CD4-positive, alpha-beta T cell (primary cell): ENCODE data around the gene ATP1A2. TPM values are rescaled to one million over a fixed set of nuclear protein-coding genes. Genes with fewer than 3 reads are reported as not detected.

Source experiments
- ATAC-seq: fragments of 200-7000 bp; cut with Tn5 transposase; one replicate; pipeline ENCODE4 v1.10.0; 2022; ENCODE audit warnings: mild to moderate bottlenecking; ENCODE audit not compliant: poor library complexity
- CTCF ChIA-PET: fragments of 350-600 bp; sonication (Branson Sonifier 250); formaldehyde crosslinking; loops from one replicate; lab custom pipeline; 2021; ENCODE audit warnings: antibody characterized with exemption, inconsistent platforms; lab: Charles Lee
- POLR2A ChIA-PET: fragments of 350-600 bp; sonication (Branson Sonifier 250); formaldehyde crosslinking; loops from one replicate; lab custom pipeline; 2021; ENCODE audit warnings: antibody characterized with exemption, inconsistent platforms; lab: Charles Lee
- DNase-seq, 14 experiments: peaks; one replicate each; pipeline ENCODE4 v3.0.0-alpha.2; 2013 to 2020; ENCODE audit warnings: mixed read lengths in 2 of 14
- H3K27ac ChIP-seq, 2 donors: one replicate each; pipeline versions ENCODE4 v1.5.1 to v1.7.0; 2013; ENCODE audit warnings: low read length in 2 of 2, low read depth in 1 of 2, mild to moderate bottlenecking in 1 of 2
- H3K27me3 ChIP-seq, 2 experiments: 1 replicate in 1 of 2; 2 replicates in 1 of 2; pipeline versions ENCODE4 v1.6.1 to v1.7.0; 2013; ENCODE audit warnings: low read length in 2 of 2, control low read depth in 1 of 2, mild to moderate bottlenecking in 1 of 2, moderate library complexity in 1 of 2; ENCODE audit not compliant: insufficient read depth in 2 of 2, control insufficient read depth in 1 of 2
- H3K36me3 ChIP-seq: one replicate; pipeline ENCODE4 v1.6.1; 2013; ENCODE audit warnings: low read length, control low read depth; ENCODE audit not compliant: insufficient read depth
- H3K4me1 ChIP-seq: one replicate; pipeline ENCODE4 v1.6.1; 2013; ENCODE audit warnings: low read length, control low read depth; ENCODE audit not compliant: insufficient read depth
- H3K4me3 ChIP-seq: one replicate; pipeline ENCODE4 v1.5.1; 2013; ENCODE audit warnings: mild to moderate bottlenecking, low read length, moderate library complexity
- H3K9me3 ChIP-seq, 2 experiments: 1 replicate in 1 of 2; 2 replicates in 1 of 2; pipeline versions ENCODE4 v1.6.1 to v1.7.0; 2013; ENCODE audit warnings: low read length in 2 of 2, mild to moderate bottlenecking in 2 of 2, control low read depth in 1 of 2, moderate library complexity in 1 of 2; ENCODE audit not compliant: control insufficient read depth in 1 of 2, insufficient read depth in 1 of 2
- H3K27ac Mint-ChIP-seq: one replicate; pipeline ENCODE4 v1.8.0; 2020; ENCODE audit warnings: mixed read lengths
- H3K27me3 Mint-ChIP-seq: one replicate; pipeline ENCODE4 v1.8.0; 2021; ENCODE audit warnings: mixed read lengths
- H3K36me3 Mint-ChIP-seq: one replicate; pipeline ENCODE4 v1.8.0; 2021; ENCODE audit warnings: low read depth, mixed read lengths
- H3K4me1 Mint-ChIP-seq: one replicate; pipeline ENCODE4 v1.8.0; 2021; ENCODE audit warnings: low read depth, mixed read lengths
- H3K4me3 Mint-ChIP-seq: one replicate; pipeline ENCODE4 v1.8.0; 2020; ENCODE audit warnings: mild to moderate bottlenecking, mixed read lengths
- H3K9me3 Mint-ChIP-seq: one replicate; pipeline ENCODE4 v1.8.0; 2020; ENCODE audit warnings: mixed read lengths
- intact Hi-C, 2 experiments: fragments of 100-400 bp; cut with DNase I in 1 of 2; cut with micrococcal nuclease in 1 of 2; formaldehyde crosslinking; loops; one replicate each; pipeline versions ENCODE4 v1.15.1 to v1.9.0; 2023 to 2025; cut with DNase I, micrococcal nuclease
- total RNA-seq, 174 experiments: library from RNA in 2 of 174; stranded (reverse) in 2 of 174; gene quantifications; one replicate each; pipeline ENCODE4 v1.2.3 and lab custom pipeline; 2021 to 2026
- TF ChIP-seq, protein P1 (sequence below): fragments of 200-600 bp; IDR thresholded peaks from one replicate; pipeline ENCODE4 v1.8.0; 2022; ENCODE audit warnings: antibody characterized with exemption, mild to moderate bottlenecking

The ATP1A2 gene
- total RNA-seq, 2 experiments from 2014 or later: not detected

- Histone ChIP-seq H3K36me3 (no peaks in the 10 kb centered on the region), H3K4me3 (no peak overlapping the region), H3K27ac (no peak overlapping the region), H3K27me3 (peaks cover 0 to 3% of the 10 kb centered on the region in 2 experiments), H3K9me3 (no peaks in the 10 kb centered on the region), H3K4me1 (peaks cover 4% of the 10 kb centered on the region)
- Mint-ChIP-seq H3K4me3 (no peak overlapping the region), H3K27ac (no peak overlapping the region), H3K4me1 (peaks cover 10% of the 10 kb centered on the region), H3K27me3 (peaks cover 26% of the 10 kb centered on the region), H3K9me3 (no peaks in the 10 kb centered on the region), H3K36me3 (no peaks in the 10 kb centered on the region)
- no peak for ATAC-seq
- no peak for DNase-seq
- ChIA-PET CTCF (no interaction called here), POLR2A (no interaction called here)
- TF ChIP-seq, protein P1, sequence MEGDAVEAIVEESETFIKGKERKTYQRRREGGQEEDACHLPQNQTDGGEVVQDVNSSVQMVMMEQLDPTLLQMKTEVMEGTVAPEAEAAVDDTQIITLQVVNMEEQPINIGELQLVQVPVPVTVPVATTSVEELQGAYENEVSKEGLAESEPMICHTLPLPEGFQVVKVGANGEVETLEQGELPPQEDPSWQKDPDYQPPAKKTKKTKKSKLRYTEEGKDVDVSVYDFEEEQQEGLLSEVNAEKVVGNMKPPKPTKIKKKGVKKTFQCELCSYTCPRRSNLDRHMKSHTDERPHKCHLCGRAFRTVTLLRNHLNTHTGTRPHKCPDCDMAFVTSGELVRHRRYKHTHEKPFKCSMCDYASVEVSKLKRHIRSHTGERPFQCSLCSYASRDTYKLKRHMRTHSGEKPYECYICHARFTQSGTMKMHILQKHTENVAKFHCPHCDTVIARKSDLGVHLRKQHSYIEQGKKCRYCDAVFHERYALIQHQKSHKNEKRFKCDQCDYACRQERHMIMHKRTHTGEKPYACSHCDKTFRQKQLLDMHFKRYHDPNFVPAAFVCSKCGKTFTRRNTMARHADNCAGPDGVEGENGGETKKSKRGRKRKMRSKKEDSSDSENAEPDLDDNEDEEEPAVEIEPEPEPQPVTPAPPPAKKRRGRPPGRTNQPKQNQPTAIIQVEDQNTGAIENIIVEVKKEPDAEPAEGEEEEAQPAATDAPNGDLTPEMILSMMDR: no peak
- intact Hi-C loops: no loop called here
Observed at GRCh38 chr1:160166166-160166868, 50.8 kb downstream of the ATP1A2 start.

- Mint-ChIP-seq H3K36me3 (no peaks in the 10 kb centered on the region), H3K4me1 (peaks cover 10% of the 10 kb centered on the region), H3K4me3 (no peak overlapping the region), H3K27me3 (peaks cover 26% of the 10 kb centered on the region), H3K9me3 (no peaks in the 10 kb centered on the region), H3K27ac (no peak overlapping the region)
- Histone ChIP-seq H3K27ac (no peak overlapping the region), H3K4me1 (peaks cover 4% of the 10 kb centered on the region), H3K27me3 (peaks cover 0 to 3% of the 10 kb centered on the region in 2 experiments), H3K9me3 (no peaks in the 10 kb centered on the region), H3K4me3 (no peak overlapping the region), H3K36me3 (no peaks in the 10 kb centered on the region)
- ChIA-PET POLR2A (no interaction called here), CTCF (no interaction called here)
- intact Hi-C loops: no loop called here
- ATAC-seq (no peak), DNase-seq (no peak)
- TF ChIP-seq, protein P1: no peak
Observed at GRCh38 chr1:160167056-160167455, 51.5 kb downstream of the ATP1A2 start.

- intact Hi-C loops: no loop called here
- DNase-seq: no peak
- H3K36me3 ChIP-seq: no peaks in the 10 kb centered on the region
- no peaks in the 10 kb centered on the region for H3K9me3 Mint-ChIP-seq
- no peaks in the 10 kb centered on the region for H3K36me3 Mint-ChIP-seq
- H3K27ac Mint-ChIP-seq: no peak overlapping the region
- peaks cover 0 to 3% of the 10 kb centered on the region in 2 experiments for H3K27me3 ChIP-seq
- peaks cover 10% of the 10 kb centered on the region for H3K4me1 Mint-ChIP-seq
- TF ChIP-seq, protein P1: no peak
- H3K27ac ChIP-seq: no peak overlapping the region
- peaks cover 4% of the 10 kb centered on the region for H3K4me1 ChIP-seq
- H3K4me3 ChIP-seq: no peak overlapping the region
- no peak overlapping the region for H3K4me3 Mint-ChIP-seq
- ChIA-PET POLR2A (no interaction called here), CTCF (no interaction called here)
- peaks cover 28% of the 10 kb centered on the region for H3K27me3 Mint-ChIP-seq
- no peak for ATAC-seq
- no peaks in the 10 kb centered on the region for H3K9me3 ChIP-seq
Observed at GRCh38 chr1:160167580-160167979, 52.0 kb downstream of the ATP1A2 start.
